Activated naive CD8-positive, alpha-beta T cell treated with anti-CD3 and anti-CD28 coated beads, Interleukin-2, amount 50 U/mL, for 24 hours (primary cell): Measurements from ENCODE around the gene THBD.

Experiments used
- ATAC-seq: fragments of 150-1000 bp; cut with Tn5 transposase; one replicate; pipeline ENCODE4 v1.10.0; 2021
- DNase-seq: peaks from one replicate; pipeline ENCODE4 v3.0.0; 2021
- H3K27ac Mint-ChIP-seq: one replicate; pipeline ENCODE4 v1.8.0; 2021; ENCODE audit warnings: mild to moderate bottlenecking, mixed read lengths
- H3K27me3 Mint-ChIP-seq: one replicate; pipeline ENCODE4 v1.8.0; 2021; ENCODE audit warnings: mixed read lengths
- H3K36me3 Mint-ChIP-seq: one replicate; pipeline ENCODE4 v1.8.0; 2021; ENCODE audit warnings: low read depth, mixed read lengths
- H3K4me1 Mint-ChIP-seq: one replicate; pipeline ENCODE4 v1.8.0; 2021; ENCODE audit warnings: mixed read lengths
- H3K4me3 Mint-ChIP-seq: one replicate; pipeline ENCODE4 v1.8.0; 2021; ENCODE audit warnings: mild to moderate bottlenecking, moderate library complexity, mixed read lengths
- H3K9me3 Mint-ChIP-seq: one replicate; pipeline ENCODE4 v1.8.0; 2021; ENCODE audit warnings: mixed read lengths

THBD gene

GRCh38 chr20:23078351-23079015 lies 29.0 kb upstream of the THBD start:
- Mint-ChIP-seq H3K9me3 (no peaks in the 10 kb centered on the region), H3K27me3 (peaks cover 3% of the 10 kb centered on the region), H3K27ac (no peak overlapping the region), H3K36me3 (no peaks in the 10 kb centered on the region), H3K4me1 (no peaks in the 10 kb centered on the region), H3K4me3 (no peak overlapping the region)
- ATAC-seq (no peak), DNase-seq (no peak)

GRCh38 chr20:23077277-23077676 lies 27.8 kb upstream of the THBD start:
- Mint-ChIP-seq H3K27me3 (peaks cover 3% of the 10 kb centered on the region), H3K36me3 (no peaks in the 10 kb centered on the region), H3K9me3 (no peaks in the 10 kb centered on the region), H3K27ac (no peak overlapping the region), H3K4me1 (no peaks in the 10 kb centered on the region), H3K4me3 (no peak overlapping the region)
- no peak for ATAC-seq
- DNase-seq = no peak

GRCh38 chr20:23074052-23074451 lies 24.6 kb upstream of the THBD start:
- Mint-ChIP-seq H3K36me3 (no peaks in the 10 kb centered on the region), H3K4me1 (no peaks in the 10 kb centered on the region), H3K9me3 (no peaks in the 10 kb centered on the region), H3K27ac (no peak overlapping the region), H3K4me3 (no peak overlapping the region), H3K27me3 (peaks cover 3% of the 10 kb centered on the region)
- DNase-seq (no peak), ATAC-seq (no peak)

GRCh38 chr20:23072892-23073586 lies 23.6 kb upstream of the THBD start:
- ATAC-seq (no peak), DNase-seq (no peak)
- H3K27me3 Mint-ChIP-seq = no peaks in the 10 kb centered on the region
- no peaks in the 10 kb centered on the region for H3K9me3 Mint-ChIP-seq
- no peaks in the 10 kb centered on the region for H3K4me1 Mint-ChIP-seq
- H3K27ac Mint-ChIP-seq = no peak overlapping the region
- no peak overlapping the region for H3K4me3 Mint-ChIP-seq
- no peaks in the 10 kb centered on the region for H3K36me3 Mint-ChIP-seq

- no peaks in the 10 kb centered on the region for H3K9me3 Mint-ChIP-seq
- H3K4me3 Mint-ChIP-seq = no peak overlapping the region
- ATAC-seq = no peak
- H3K27ac Mint-ChIP-seq = no peak overlapping the region
- no peaks in the 10 kb centered on the region for H3K4me1 Mint-ChIP-seq
- H3K36me3 Mint-ChIP-seq = no peaks in the 10 kb centered on the region
- no peak for DNase-seq
- no peaks in the 10 kb centered on the region for H3K27me3 Mint-ChIP-seq
These were observed 22.5 kb upstream of the THBD start for GRCh38 chr20:23071996-23072395.

GRCh38 chr20:23071398-23071797 lies 21.9 kb upstream of the THBD start:
- no peaks in the 10 kb centered on the region for H3K4me1 Mint-ChIP-seq
- no peak overlapping the region for H3K27ac Mint-ChIP-seq
- ATAC-seq = no peak
- no peak overlapping the region for H3K4me3 Mint-ChIP-seq
- no peaks in the 10 kb centered on the region for H3K27me3 Mint-ChIP-seq
- no peak for DNase-seq
- H3K36me3 Mint-ChIP-seq = no peaks in the 10 kb centered on the region
- no peaks in the 10 kb centered on the region for H3K9me3 Mint-ChIP-seq

GRCh38 chr20:23069108-23069507 lies 19.6 kb upstream of the THBD start:
- no peak overlapping the region for H3K27ac Mint-ChIP-seq
- no peaks in the 10 kb centered on the region for H3K36me3 Mint-ChIP-seq
- no peak for DNase-seq
- no peak overlapping the region for H3K4me3 Mint-ChIP-seq
- ATAC-seq = no peak
- no peaks in the 10 kb centered on the region for H3K27me3 Mint-ChIP-seq
- H3K4me1 Mint-ChIP-seq = no peaks in the 10 kb centered on the region
- H3K9me3 Mint-ChIP-seq = no peaks in the 10 kb centered on the region

- no peaks in the 10 kb centered on the region for H3K27me3 Mint-ChIP-seq
- H3K4me3 Mint-ChIP-seq = no peak overlapping the region
- ATAC-seq (no peak), DNase-seq (no peak)
- no peaks in the 10 kb centered on the region for H3K36me3 Mint-ChIP-seq
- H3K9me3 Mint-ChIP-seq = no peaks in the 10 kb centered on the region
- no peak overlapping the region for H3K27ac Mint-ChIP-seq
- no peaks in the 10 kb centered on the region for H3K4me1 Mint-ChIP-seq
These were observed 18.8 kb upstream of the THBD start for GRCh38 chr20:23068283-23068682.

GRCh38 chr20:23066772-23067171 lies 17.3 kb upstream of the THBD start:
- no peak for ATAC-seq
- Mint-ChIP-seq H3K4me3 (no peak overlapping the region), H3K36me3 (no peaks in the 10 kb centered on the region), H3K27me3 (no peaks in the 10 kb centered on the region), H3K4me1 (no peaks in the 10 kb centered on the region), H3K27ac (no peak overlapping the region), H3K9me3 (no peaks in the 10 kb centered on the region)
- no peak for DNase-seq

- Mint-ChIP-seq H3K27me3 (no peaks in the 10 kb centered on the region), H3K36me3 (no peaks in the 10 kb centered on the region), H3K9me3 (no peaks in the 10 kb centered on the region), H3K27ac (no peak overlapping the region), H3K4me3 (no peak overlapping the region), H3K4me1 (no peaks in the 10 kb centered on the region)
- ATAC-seq = no peak
- DNase-seq = no peak
These were observed 16.1 kb upstream of the THBD start for GRCh38 chr20:23065266-23066201.

- DNase-seq = no peak
- no peaks in the 10 kb centered on the region for H3K27me3 Mint-ChIP-seq
- H3K4me3 Mint-ChIP-seq = no peak overlapping the region
- no peaks in the 10 kb centered on the region for H3K9me3 Mint-ChIP-seq
- H3K36me3 Mint-ChIP-seq = no peaks in the 10 kb centered on the region
- ATAC-seq = no peak
- H3K4me1 Mint-ChIP-seq = no peaks in the 10 kb centered on the region
- H3K27ac Mint-ChIP-seq = no peak overlapping the region
These were observed 14.1 kb upstream of the THBD start for GRCh38 chr20:23063581-23063980.

- no peak for ATAC-seq
- Mint-ChIP-seq H3K36me3 (no peaks in the 10 kb centered on the region), H3K27ac (no peak overlapping the region), H3K27me3 (no peaks in the 10 kb centered on the region), H3K9me3 (no peaks in the 10 kb centered on the region), H3K4me3 (no peak overlapping the region), H3K4me1 (no peaks in the 10 kb centered on the region)
- no peak for DNase-seq
These were observed 13.7 kb upstream of the THBD start for GRCh38 chr20:23063168-23063567.

- ATAC-seq (no peak), DNase-seq (no peak)
- H3K4me1 Mint-ChIP-seq = no peaks in the 10 kb centered on the region
- H3K4me3 Mint-ChIP-seq = no peak overlapping the region
- H3K9me3 Mint-ChIP-seq = no peaks in the 10 kb centered on the region
- H3K27me3 Mint-ChIP-seq = no peaks in the 10 kb centered on the region
- no peak overlapping the region for H3K27ac Mint-ChIP-seq
- H3K36me3 Mint-ChIP-seq = no peaks in the 10 kb centered on the region
These were observed 13.2 kb upstream of the THBD start for GRCh38 chr20:23062632-23063031.

GRCh38 chr20:23061734-23062561 lies 12.5 kb upstream of the THBD start:
- H3K4me3 Mint-ChIP-seq = no peak overlapping the region
- H3K27me3 Mint-ChIP-seq = no peaks in the 10 kb centered on the region
- DNase-seq = no peak
- no peak overlapping the region for H3K27ac Mint-ChIP-seq
- no peaks in the 10 kb centered on the region for H3K4me1 Mint-ChIP-seq
- no peaks in the 10 kb centered on the region for H3K9me3 Mint-ChIP-seq
- H3K36me3 Mint-ChIP-seq = no peaks in the 10 kb centered on the region
- no peak for ATAC-seq
